Left renal cortex interstitium (tissue), 4 donors: ENCODE measurements around the gene GJA9. TPM values are rescaled to one million over a fixed set of nuclear protein-coding genes. Genes with fewer than 3 reads are reported as not detected.
"Not testable (repeated sequence)": the region's sequence is repeated elsewhere in the genome, so short reads cannot be mapped to it uniquely, and the experiment has no call there.

Experiments used
- DNase-seq, 4 donors: peaks; one replicate each; pipeline ENCODE4 v3.0.0-alpha.2; 2013; ENCODE audit warnings: low read depth in 4 of 4, low spot score in 2 of 4, missing footprints in 1 of 4
- polyA plus RNA-seq, 4 donors: library from polyadenylated mRNA; unstranded; fragments of 120-200 nt; gene quantifications; one replicate each; pipeline ENCODE4 v1.2.1, GENCODE V29; 2013; ENCODE audit not compliant: insufficient read length in 4 of 4

The GJA9 gene
- under 1 TPM; 0.18 to 0.74 (median 0.38) TPM for polyA plus RNA-seq

GRCh38 chr1:38881487-38881886 lies at the start of gene GJA9:
Gene GJA9 (minus strand): TSS chr1:38881587. CDS start chr1:38876098, 5,489 bp downstream.
- DNase-seq: no peak

GRCh38 chr1:38929476-38929875 lies 48.1 kb upstream of the GJA9 start:
- no peak for DNase-seq

- DNase-seq: no peak
Measured at GRCh38 chr1:38929054-38929453, 47.7 kb upstream of the GJA9 start.

- no peak for DNase-seq
Measured at GRCh38 chr1:38926091-38926490, 44.7 kb upstream of the GJA9 start.

GRCh38 chr1:38925391-38925790 lies 44.0 kb upstream of the GJA9 start:
- no peak for DNase-seq

- DNase-seq: no peak
Measured at GRCh38 chr1:38923607-38924006, 42.2 kb upstream of the GJA9 start.

- peak in 2 of 4 donors; percentile 13 to 25 for DNase-seq
Measured at GRCh38 chr1:38919130-38919529, 37.7 kb upstream of the GJA9 start.

- no peak for DNase-seq
Measured at GRCh38 chr1:38918568-38918967, 37.2 kb upstream of the GJA9 start.

GRCh38 chr1:38917772-38918171 lies 36.4 kb upstream of the GJA9 start:
- DNase-seq: no peak

GRCh38 chr1:38917337-38917736 lies 36.0 kb upstream of the GJA9 start:
- DNase-seq: no peak

GRCh38 chr1:38915352-38915948 lies 34.1 kb upstream of the GJA9 start:
- DNase-seq: no peak

GRCh38 chr1:38914908-38915307 lies 33.5 kb upstream of the GJA9 start:
- not testable (repeated sequence) for DNase-seq

- no peak for DNase-seq
Measured at GRCh38 chr1:38908821-38909220, 27.4 kb upstream of the GJA9 start.

GRCh38 chr1:38905985-38906384 lies 24.6 kb upstream of the GJA9 start:
- DNase-seq: no peak

GRCh38 chr1:38899560-38899959 lies 18.2 kb upstream of the GJA9 start:
- DNase-seq: no peak

- DNase-seq: no peak
Measured at GRCh38 chr1:38898653-38899230, 17.4 kb upstream of the GJA9 start.

- no peak for DNase-seq
Measured at GRCh38 chr1:38896169-38896568, 14.8 kb upstream of the GJA9 start.

- no peak for DNase-seq
Measured at GRCh38 chr1:38892976-38893375, 11.6 kb upstream of the GJA9 start.

- no peak for DNase-seq
Measured at GRCh38 chr1:38891753-38892152, 10.4 kb upstream of the GJA9 start.

- no peak for DNase-seq
Measured at GRCh38 chr1:38889589-38889988, 8.2 kb upstream of the GJA9 start.

GRCh38 chr1:38888423-38889333 lies 7.3 kb upstream of the GJA9 start:
- DNase-seq: no peak

GRCh38 chr1:38885092-38885491 lies 3.7 kb upstream of the GJA9 start:
- no peak for DNase-seq
